Activated CD4-positive, CD25-positive, alpha-beta regulatory T cell treated with anti-CD3 and anti-CD28 coated beads, Interleukin-2, amount 50 U/mL, for 24 hours (primary cell): Measurements from ENCODE around the gene ZDHHC21.
A peak's percentile ranks its signal among the peaks of the same experiment; 100 is the strongest.

ENCODE experiments used
- ATAC-seq, 2 donors: fragments of 150-1000 bp; cut with Tn5 transposase; one replicate each; pipeline ENCODE4 v1.10.0; 2021; ENCODE audit warnings: mild to moderate bottlenecking in 1 of 2, moderate library complexity in 1 of 2

ZDHHC21 gene

GRCh38 chr9:14608540-14608939 lies 84.7 kb downstream of the ZDHHC21 start:
- no peak for ATAC-seq

GRCh38 chr9:14597171-14597799 lies 95.9 kb downstream of the ZDHHC21 start:
- ATAC-seq = no peak

GRCh38 chr9:14593406-14593805 lies 99.8 kb downstream of the ZDHHC21 start:
- ATAC-seq = no peak

- no peak for ATAC-seq
Measured at GRCh38 chr9:14591411-14591810, 101.8 kb downstream of the ZDHHC21 start.

GRCh38 chr9:14585730-14586473 lies 107.3 kb downstream of the ZDHHC21 start:
- peak; percentile 63 to 65 for ATAC-seq

GRCh38 chr9:14584571-14584970 lies 108.7 kb downstream of the ZDHHC21 start:
- ATAC-seq = no peak

GRCh38 chr9:14578030-14578429 lies 115.2 kb downstream of the ZDHHC21 start:
- ATAC-seq = no peak

GRCh38 chr9:14574173-14574572 lies 119.1 kb downstream of the ZDHHC21 start:
- no peak for ATAC-seq

GRCh38 chr9:14573319-14573718 lies 119.9 kb downstream of the ZDHHC21 start:
- ATAC-seq = no peak

GRCh38 chr9:14565352-14566016 lies 127.7 kb downstream of the ZDHHC21 start:
- ATAC-seq = no peak

- no peak for ATAC-seq
Measured at GRCh38 chr9:14563902-14564624, 129.2 kb downstream of the ZDHHC21 start.

GRCh38 chr9:14561929-14562405 lies 131.3 kb downstream of the ZDHHC21 start:
- ATAC-seq = no peak
